ENCODE results near the gene BEAN1. TPM values are rescaled to one million over a fixed set of nuclear protein-coding genes. Genes with fewer than 3 reads are reported as not detected.

BEAN1 gene
- total and polyA plus RNA-seq, 7 donors: 0.01 to 0.08 TPM; not detected in 5

DNA sequence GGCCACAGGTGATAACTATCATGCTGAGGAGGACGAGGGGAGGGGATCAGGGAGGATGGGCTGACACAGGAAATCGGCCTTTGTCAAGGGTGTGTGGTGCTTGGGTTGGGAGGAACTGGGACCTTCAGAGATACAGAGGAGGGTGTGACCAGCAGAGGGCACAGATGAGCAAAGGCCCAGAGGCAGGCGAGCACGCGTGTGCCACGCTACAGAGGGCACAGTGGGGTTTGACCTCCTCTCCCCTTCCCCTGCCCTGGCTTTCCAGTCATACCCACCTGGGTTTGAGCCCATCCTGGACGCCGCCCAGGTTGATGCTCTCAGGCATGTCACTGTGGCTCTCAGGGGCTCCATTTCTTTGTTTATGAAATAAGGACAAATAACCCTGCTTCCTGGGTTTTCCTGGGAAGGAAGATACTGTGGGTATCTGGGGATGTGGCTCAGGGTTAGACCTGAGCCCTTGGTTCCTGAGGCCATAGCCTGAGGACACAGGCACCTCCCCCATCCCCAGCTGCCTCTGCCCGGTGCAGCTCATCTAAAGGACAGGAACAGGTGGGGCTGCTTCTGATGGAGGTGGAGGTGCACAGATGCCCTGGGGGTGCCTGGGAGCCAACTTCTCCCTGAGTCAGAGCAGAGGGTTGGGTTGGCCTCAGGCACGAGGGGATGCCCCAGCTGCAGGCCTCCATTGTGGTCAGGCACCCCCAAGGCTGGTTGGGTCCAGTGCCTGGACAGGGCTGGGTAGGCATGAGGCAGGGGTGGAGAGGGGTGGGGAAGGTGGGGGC lies 51.8 kb downstream of the BEAN1 start:
- intact Hi-C loops (cut with DNase I): loop anchor here in 1 of 2 donors (5.0 to 10.0 kb wide), 2 partner anchors 68 to 106 kb away; no protein-coding TSS in a partner anchor
- WGBS, 3 donors: 18 to 29% (median 21%) methylated on average over 9 to 10 of the region's 10 CpGs
- ATAC-seq: peak; percentile 83 to 93 (median 88)
- Histone ChIP-seq H3K27ac (no peak overlapping the region), H3K9me3 (no peaks in the 10 kb centered on the region), H3K4me1 (no peaks in the 10 kb centered on the region), H3K27me3 (ENCODE audit: insufficient read depth in 3 of 3, low read length in 2 of 3) (peaks cover 0 to 12% (median 0%) of the 10 kb centered on the region in 3 donors), H3K36me3 (ENCODE audit: insufficient read depth in 1 of 2, low read depth in 1 of 2) (no peaks in the 10 kb centered on the region), H3K4me3 (no peak overlapping the region)
- peak; percentile 73 to 85 for DNase-seq
- TF ChIP-seq, protein P1, sequence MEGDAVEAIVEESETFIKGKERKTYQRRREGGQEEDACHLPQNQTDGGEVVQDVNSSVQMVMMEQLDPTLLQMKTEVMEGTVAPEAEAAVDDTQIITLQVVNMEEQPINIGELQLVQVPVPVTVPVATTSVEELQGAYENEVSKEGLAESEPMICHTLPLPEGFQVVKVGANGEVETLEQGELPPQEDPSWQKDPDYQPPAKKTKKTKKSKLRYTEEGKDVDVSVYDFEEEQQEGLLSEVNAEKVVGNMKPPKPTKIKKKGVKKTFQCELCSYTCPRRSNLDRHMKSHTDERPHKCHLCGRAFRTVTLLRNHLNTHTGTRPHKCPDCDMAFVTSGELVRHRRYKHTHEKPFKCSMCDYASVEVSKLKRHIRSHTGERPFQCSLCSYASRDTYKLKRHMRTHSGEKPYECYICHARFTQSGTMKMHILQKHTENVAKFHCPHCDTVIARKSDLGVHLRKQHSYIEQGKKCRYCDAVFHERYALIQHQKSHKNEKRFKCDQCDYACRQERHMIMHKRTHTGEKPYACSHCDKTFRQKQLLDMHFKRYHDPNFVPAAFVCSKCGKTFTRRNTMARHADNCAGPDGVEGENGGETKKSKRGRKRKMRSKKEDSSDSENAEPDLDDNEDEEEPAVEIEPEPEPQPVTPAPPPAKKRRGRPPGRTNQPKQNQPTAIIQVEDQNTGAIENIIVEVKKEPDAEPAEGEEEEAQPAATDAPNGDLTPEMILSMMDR (IDR thresholded peaks at IDR 0.05): peak; percentile 69

DNA sequence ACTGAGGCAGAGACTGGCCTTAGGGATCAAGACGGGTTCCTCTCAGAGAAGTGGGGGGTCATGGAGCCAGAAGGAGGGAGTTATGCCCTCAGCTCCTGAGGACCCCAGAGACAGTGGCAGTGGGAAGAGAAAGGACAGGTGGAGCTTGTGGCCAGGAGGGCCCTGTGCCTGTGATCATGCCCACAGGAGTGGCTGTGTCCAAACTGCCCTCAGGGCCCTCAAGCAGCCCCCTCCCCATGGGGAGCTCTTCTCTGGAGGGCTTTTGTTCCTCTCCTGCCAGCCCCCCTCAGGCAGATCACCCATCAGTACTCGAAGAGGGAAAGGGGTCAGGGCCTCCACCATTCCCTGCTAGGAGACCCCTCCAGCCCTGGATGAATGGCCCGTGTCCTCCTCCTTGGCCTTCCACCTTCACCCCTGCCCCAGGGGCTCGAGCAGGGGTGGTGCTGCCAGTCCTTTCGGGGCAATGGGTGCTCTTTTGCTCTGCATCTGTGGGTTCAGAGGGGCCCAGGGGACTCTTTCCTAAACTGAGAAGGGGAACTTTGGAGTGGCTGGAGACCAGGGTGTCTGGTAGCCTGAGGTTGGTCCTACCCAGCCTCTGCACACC lies 52.7 kb downstream of the BEAN1 start:
- H3K4me3 ChIP-seq: no peak overlapping the region
- H3K36me3 ChIP-seq (ENCODE audit: insufficient read depth in 1 of 2, low read depth in 1 of 2): no peaks in the 10 kb centered on the region
- peaks cover 0 to 12% (median 0%) of the 10 kb centered on the region in 3 donors for H3K27me3 ChIP-seq (ENCODE audit: insufficient read depth in 3 of 3, low read length in 2 of 3)
- TF ChIP-seq, protein P1 (IDR thresholded peaks at IDR 0.05): no peak
- no peak for DNase-seq
- no peak for ATAC-seq
- no peak overlapping the region for H3K27ac ChIP-seq
- WGBS, 3 donors: 81 to 85% (median 83%) methylated on average over 4 to 5 of the region's 5 CpGs
- H3K4me1 ChIP-seq: no peaks in the 10 kb centered on the region
- H3K9me3 ChIP-seq: no peaks in the 10 kb centered on the region
- intact Hi-C loops (cut with DNase I): loop anchor here (5.0 to 10.0 kb wide), 4 partner anchors 68 to 125 kb away; partner anchors contain the start of gene CMTM3 (in 1 of the 2)

- Histone ChIP-seq H3K9me3 (no peaks in the 10 kb centered on the region), H3K4me1 (no peaks in the 10 kb centered on the region), H3K27me3 (ENCODE audit: insufficient read depth in 3 of 3, low read length in 2 of 3) (peaks cover 0 to 8% (median 0%) of the 10 kb centered on the region in 3 donors), H3K36me3 (ENCODE audit: insufficient read depth in 1 of 2, low read depth in 1 of 2) (no peaks in the 10 kb centered on the region), H3K27ac (no peak overlapping the region), H3K4me3 (no peak overlapping the region)
- WGBS, 3 donors: 86 to 90% (median 89%) methylated on average over 25 of the region's 25 CpGs
- intact Hi-C loops (cut with DNase I): loop anchor here in 1 of 2 donors (5.0 to 10.0 kb wide), 2 partner anchors 73 to 124 kb away; partner anchors contain the start of gene CMTM3
- ATAC-seq: no peak
- DNase-seq: no peak
- TF ChIP-seq, protein P1 (IDR thresholded peaks at IDR 0.05): no peak
Observed at GRCh38 chr16:66480265-66481080, 53.4 kb downstream of the BEAN1 start.

GRCh38 chr16:66481081-66481942 lies 54.2 kb downstream of the BEAN1 start:
- TF ChIP-seq, protein P1 (IDR thresholded peaks at IDR 0.05): no peak
- DNase-seq (no peak), ATAC-seq (no peak)
- Histone ChIP-seq H3K4me1 (no peaks in the 10 kb centered on the region), H3K4me3 (no peak overlapping the region), H3K36me3 (ENCODE audit: insufficient read depth in 1 of 2, low read depth in 1 of 2) (no peaks in the 10 kb centered on the region), H3K27me3 (ENCODE audit: insufficient read depth in 3 of 3, low read length in 2 of 3) (peaks cover 0 to 5% (median 0%) of the 10 kb centered on the region in 3 donors), H3K9me3 (no peaks in the 10 kb centered on the region), H3K27ac (no peak overlapping the region)
- 90 to 93% (median 90%) methylated on average over 25 of the region's 25 CpGs for WGBS, 3 donors
- intact Hi-C loops (cut with DNase I): loop anchor here in 1 of 2 donors (5.0 to 10.0 kb wide), 2 partner anchors 74 to 123 kb away; partner anchors contain the start of gene CMTM3
